HepG2 (cell line): ENCODE results near the gene MAPK8. TPM values are rescaled to one million over a fixed set of nuclear protein-coding genes. Genes with fewer than 3 reads are reported as not detected.

Experiments
- ATAC-seq: fragments of 200-7000 bp; cut with Tn5 transposase; 3 replicates; pipeline ENCODE4 v1.9.1; 2020; ENCODE audit warnings: mild to moderate bottlenecking, moderate library complexity
- BruUV-seq: library from RNA; stranded (reverse); fragments of 400-500 nt; replicated peaks from 2 replicates; lab custom pipeline; 2021; lab: Mats Ljungman, UMichigan
- CTCF ChIA-PET: fragments of 300-600 bp; formaldehyde crosslinking; extraction: SDS; loops from one replicate; lab custom pipeline; 2021; ENCODE audit warnings: low total read pairs, inconsistent platforms, low intra/inter-chr PET ratio; lab: Yijun Ruan, JAX
- POLR2A ChIA-PET: fragments of 350-600 bp; sonication (Branson Sonifier 250); formaldehyde crosslinking; loops from one replicate; lab custom pipeline; 2020; ENCODE audit warnings: antibody characterized with exemption, inconsistent platforms; lab: Yijun Ruan, JAX
- DNase-seq: peaks from one replicate; pipeline ENCODE4 v3.0.0-alpha.2; 2015; ENCODE audit warnings: low spot score
- FAIRE-seq: peaks from 3 replicates; lab custom pipeline; 2011; peaks lifted over from hg19 to GRCh38; lab: Jason Lieb, UNC
- H2AFZ ChIP-seq: one replicate; pipeline ENCODE4 v1.6.1; 2011; ENCODE audit warnings: low read length, inconsistent platforms
- H3K27ac ChIP-seq: fragments of 300-600 bp; 3 replicates; pipeline ENCODE4 v1.8.0; 2011; ENCODE audit warnings: mixed run types, mild to moderate bottlenecking, mixed read lengths, low read length, inconsistent platforms; ENCODE audit not compliant: insufficient read depth; ENCODE audit errors: extremely low read length
- H3K27me3 ChIP-seq, 2 experiments: fragments of 200-600 bp in 1 of 2; 2 replicates in 1 of 2; 3 replicates in 1 of 2; pipeline versions ENCODE4 v1.6.0 to v1.8.0; 2011; ENCODE audit warnings: low read length in 2 of 2, mild to moderate bottlenecking in 2 of 2, moderate library complexity in 2 of 2, inconsistent platforms in 1 of 2; ENCODE audit not compliant: insufficient read depth in 2 of 2, control insufficient read depth in 1 of 2
- H3K36me3 ChIP-seq, 2 experiments: fragments of 200-600 bp in 1 of 2; replicated peaks in 1 of 2; 2 replicates in 1 of 2; 3 replicates in 1 of 2; pipeline versions ENCODE4 v1.5.1 to v1.8.0; 2011; ENCODE audit warnings: low read length in 2 of 2, inconsistent platforms in 1 of 2; ENCODE audit not compliant: insufficient read depth in 2 of 2, control insufficient read depth in 1 of 2
- H3K4me1 ChIP-seq: 2 replicates; pipeline ENCODE4 v1.5.1; 2012; ENCODE audit warnings: low read length, inconsistent platforms; ENCODE audit not compliant: insufficient read depth
- H3K4me2 ChIP-seq: 2 replicates; pipeline ENCODE4 v1.6.0; 2011; ENCODE audit warnings: low read depth, low read length, inconsistent platforms
- H3K4me3 ChIP-seq, 3 experiments: fragments of 200-600 bp in 1 of 3; sonication (generic), shearing (Covaris generic) in 1 of 3; replicated peaks in 1 of 3; 2 replicates each; pipeline ENCODE4 v1.5.1; 2011 to 2016; ENCODE audit warnings: low read length in 3 of 3, inconsistent platforms in 2 of 3, low read depth in 2 of 3, mild to moderate bottlenecking in 2 of 3, control low read depth in 1 of 3, mixed read lengths in 1 of 3; ENCODE audit not compliant: insufficient read depth in 1 of 3
- H3K79me2 ChIP-seq: one replicate; pipeline ENCODE4 v1.6.1; 2011; ENCODE audit warnings: low read length, inconsistent platforms; ENCODE audit not compliant: insufficient read depth
- H3K9ac ChIP-seq: 2 replicates; pipeline ENCODE4 v1.6.0; 2011; ENCODE audit warnings: mild to moderate bottlenecking, low read depth, low read length, inconsistent platforms; ENCODE audit not compliant: insufficient read depth
- H3K9me3 ChIP-seq: 2 replicates; pipeline ENCODE4 v1.5.1; 2012; ENCODE audit warnings: mild to moderate bottlenecking, low read length
- H4K20me1 ChIP-seq: 2 replicates; pipeline ENCODE4 v1.6.0; 2011; ENCODE audit warnings: inconsistent platforms, mild to moderate bottlenecking, low read length, moderate library complexity; ENCODE audit not compliant: insufficient read depth
- CHD4 ChIP-seq: fragments of 200-600 bp; sonication (generic); IDR thresholded peaks from 2 replicates; pipeline ENCODE4 v1.7.0; 2017; ENCODE audit warnings: mild to moderate bottlenecking, low read length, borderline replicate concordance
- IRF2 ChIP-seq: IDR thresholded peaks from 2 replicates; pipeline ENCODE4 v1.6.1; 2018; ENCODE audit warnings: missing genetic modification reagents, missing compliant biosample characterization
- NFKB2 ChIP-seq: sonication (generic); formaldehyde crosslinking; IDR thresholded peaks from 2 replicates; pipeline ENCODE4 v1.4.0; 2020; ENCODE audit warnings: missing genetic modification reagents, borderline replicate concordance
- TGIF2 ChIP-seq: IDR thresholded peaks from 2 replicates; pipeline ENCODE4 v1.6.1; 2016; ENCODE audit warnings: control low read depth, missing compliant biosample characterization
- ZC3H4 ChIP-seq: sonication (generic); formaldehyde crosslinking; IDR thresholded peaks from 2 replicates; pipeline ENCODE4 v1.4.0; 2020; ENCODE audit warnings: missing genetic modification reagents, borderline replicate concordance
- ZNF251 ChIP-seq: sonication (generic); formaldehyde crosslinking; IDR thresholded peaks from 2 replicates; pipeline ENCODE4 v1.9.0; 2021; ENCODE audit warnings: mild to moderate bottlenecking, missing genetic modification reagents
- ZNF616 ChIP-seq: sonication (generic); formaldehyde crosslinking; IDR thresholded peaks from 2 replicates; pipeline ENCODE4 v1.5.0; 2020; ENCODE audit warnings: low read depth, mild to moderate bottlenecking, missing genetic modification reagents
- WGBS: methylation state at CpG from one replicate; pipeline ENCODE4 v1.1.6; 2017; ENCODE audit warnings: low lambda C conversion rate; 5-methylcytosine and 5-hydroxymethylcytosine counted together
- in situ Hi-C: cut with HindIII; loops from 2 replicates; pipeline ENCODE4 v1.10.0; 2017; ENCODE audit warnings: low pct_unique_long_range_greater_than_20kb; ENCODE audit not compliant: extremely low pct_ligation_motif_present
- intact Hi-C: fragments of 100-400 bp; cut with micrococcal nuclease; formaldehyde crosslinking; loops from one replicate; pipeline ENCODE4 v1.10.0; 2022; ENCODE audit not compliant: unreplicated experiment
- polyA plus RNA-seq, 8 experiments: library from polyadenylated mRNA; depleted of rRNA in 3 of 8; stranded (reverse) in 7 of 8; unstranded in 1 of 8; fragments of >200 nt; fragmentation: Illumina TruSeq in 4 of 8; extraction: Trizol in 4 of 8; gene quantifications; 2 replicates each; pipeline versions ENCODE4 v1.2.1 to v1.2.3, GENCODE V29; 2011 to 2016; ENCODE audit warnings: low read depth in 4 of 8, missing spikeins in 1 of 8, mixed read lengths in 1 of 8; ENCODE audit not compliant: insufficient read depth in 1 of 8
- total RNA-seq, 5 experiments: library from RNA; depleted of rRNA; stranded (reverse); fragments of >200 nt; fragmentation: Illumina TruSeq; extraction: Trizol; gene quantifications; 2 replicates each; pipeline ENCODE4 v1.2.3, GENCODE V29; 2016; ENCODE audit warnings: low read depth in 1 of 5
- TF ChIP-seq, protein P1 (sequence below): IDR thresholded peaks from 2 replicates; pipeline ENCODE4 v1.6.1; 2012; ENCODE audit warnings: low read length, improper control_type of control experiment

The MAPK8 gene
- total and polyA plus RNA-seq, 2 of the 13 experiments (the other 11 are each of a cell fraction or from before 2014, with no cell fraction given): 41.6 to 47.3 TPM

DNA sequence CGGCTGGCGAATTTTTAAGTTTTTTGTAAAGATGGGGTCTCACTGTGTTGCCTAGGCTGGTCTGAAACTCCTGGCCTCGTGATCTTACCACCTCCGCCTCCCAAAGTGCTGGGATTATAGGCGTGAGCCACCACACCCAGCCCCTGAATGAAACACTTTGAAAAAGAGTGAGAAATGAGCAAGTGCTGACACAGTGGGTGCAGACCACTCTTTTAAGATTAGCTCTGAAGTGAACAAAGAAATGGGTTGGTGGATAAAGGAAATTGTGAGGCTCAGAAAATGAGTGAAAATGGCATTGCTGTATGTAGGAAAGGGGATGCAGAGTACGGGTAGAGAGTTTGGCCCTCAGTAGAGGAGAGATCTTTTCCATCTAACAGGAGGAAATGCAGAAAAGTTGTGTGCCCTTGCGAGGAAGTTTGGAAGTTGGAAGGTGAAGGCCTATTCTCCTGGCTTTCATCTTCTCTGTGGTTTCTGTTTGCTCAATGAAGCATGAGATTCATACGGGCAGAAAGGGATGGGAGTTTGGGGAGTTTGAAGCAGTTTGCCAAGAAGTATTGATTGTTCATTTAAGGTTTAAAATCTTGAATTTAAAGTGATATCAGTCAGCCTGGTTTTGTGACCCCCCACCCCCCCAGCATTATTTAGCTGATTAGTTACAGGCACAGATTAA, 11.0 kb downstream of the MAPK8 start:
- POLR2A ChIA-PET: no interaction called here
- H3K9me3 ChIP-seq: no peaks in the 10 kb centered on the region
- FAIRE-seq: no peak

GRCh38 chr10:48322017-48322416, 15.5 kb downstream of the MAPK8 start:
- intact Hi-C loops (no loop called here), in situ Hi-C loops (no loop called here)
- no peaks in the 10 kb centered on the region for H3K27me3 ChIP-seq
- peaks cover 5% of the 10 kb centered on the region for H3K79me2 ChIP-seq
- no TSS peak for BruUV-seq
- H4K20me1 ChIP-seq: no peaks in the 10 kb centered on the region; the same call in 1 of the 2 replicates
- no peaks in the 10 kb centered on the region for H3K36me3 ChIP-seq
- POLR2A ChIA-PET: no interaction called here
- H3K27ac ChIP-seq: no peak overlapping the region
- 97% methylated on average over 3 of the region's 3 CpGs for WGBS
- no peak for FAIRE-seq
- ATAC-seq: no peak
- H2AFZ ChIP-seq: no peak overlapping the region
- no peaks in the 10 kb centered on the region for H3K4me1 ChIP-seq
- no peaks in the 10 kb centered on the region for H3K9me3 ChIP-seq
- DNase-seq: no peak
- no peak overlapping the region for H3K4me3 ChIP-seq
- no peak overlapping the region for H3K9ac ChIP-seq
- H3K4me2 ChIP-seq: no peak overlapping the region
- TF ChIP-seq ZNF616 (CRISPR knock-in tag) (no peak), IRF2 (CRISPR knock-in tag) (no peak), TGIF2 (CRISPR knock-in tag) (no peak), ZNF251 (no peak), NFKB2 (CRISPR knock-in tag) (no peak), CHD4 (no peak)
- TF ChIP-seq, protein P1, sequence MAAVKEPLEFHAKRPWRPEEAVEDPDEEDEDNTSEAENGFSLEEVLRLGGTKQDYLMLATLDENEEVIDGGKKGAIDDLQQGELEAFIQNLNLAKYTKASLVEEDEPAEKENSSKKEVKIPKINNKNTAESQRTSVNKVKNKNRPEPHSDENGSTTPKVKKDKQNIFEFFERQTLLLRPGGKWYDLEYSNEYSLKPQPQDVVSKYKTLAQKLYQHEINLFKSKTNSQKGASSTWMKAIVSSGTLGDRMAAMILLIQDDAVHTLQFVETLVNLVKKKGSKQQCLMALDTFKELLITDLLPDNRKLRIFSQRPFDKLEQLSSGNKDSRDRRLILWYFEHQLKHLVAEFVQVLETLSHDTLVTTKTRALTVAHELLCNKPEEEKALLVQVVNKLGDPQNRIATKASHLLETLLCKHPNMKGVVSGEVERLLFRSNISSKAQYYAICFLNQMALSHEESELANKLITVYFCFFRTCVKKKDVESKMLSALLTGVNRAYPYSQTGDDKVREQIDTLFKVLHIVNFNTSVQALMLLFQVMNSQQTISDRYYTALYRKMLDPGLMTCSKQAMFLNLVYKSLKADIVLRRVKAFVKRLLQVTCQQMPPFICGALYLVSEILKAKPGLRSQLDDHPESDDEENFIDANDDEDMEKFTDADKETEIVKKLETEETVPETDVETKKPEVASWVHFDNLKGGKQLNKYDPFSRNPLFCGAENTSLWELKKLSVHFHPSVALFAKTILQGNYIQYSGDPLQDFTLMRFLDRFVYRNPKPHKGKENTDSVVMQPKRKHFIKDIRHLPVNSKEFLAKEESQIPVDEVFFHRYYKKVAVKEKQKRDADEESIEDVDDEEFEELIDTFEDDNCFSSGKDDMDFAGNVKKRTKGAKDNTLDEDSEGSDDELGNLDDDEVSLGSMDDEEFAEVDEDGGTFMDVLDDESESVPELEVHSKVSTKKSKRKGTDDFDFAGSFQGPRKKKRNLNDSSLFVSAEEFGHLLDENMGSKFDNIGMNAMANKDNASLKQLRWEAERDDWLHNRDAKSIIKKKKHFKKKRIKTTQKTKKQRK: no peak
- CTCF ChIA-PET: no interaction called here

More for the DNA sequence above, 11.0 kb downstream of the MAPK8 start:
- H3K27ac ChIP-seq: no peak overlapping the region
- CTCF ChIA-PET: no interaction called here
- H3K27me3 ChIP-seq: no peaks in the 10 kb centered on the region
- no peaks in the 10 kb centered on the region; the same call in 1 of the 2 replicates for H4K20me1 ChIP-seq
- intact Hi-C loops: no loop called here
- H3K9ac ChIP-seq: no peak overlapping the region
- no peak overlapping the region for H3K4me2 ChIP-seq
- H3K79me2 ChIP-seq: peaks cover 19% of the 10 kb centered on the region
- no peak overlapping the region for H3K4me3 ChIP-seq
- BruUV-seq: no TSS peak
- WGBS: 88% methylated on average over 8 of the region's 8 CpGs
- H3K4me1 ChIP-seq: no peaks in the 10 kb centered on the region
- DNase-seq (no peak), ATAC-seq (no peak)
- in situ Hi-C loops: no loop called here
- no peaks in the 10 kb centered on the region for H3K36me3 ChIP-seq
- no peak for TF ChIP-seq ZC3H4 (CRISPR knock-in tag)
- no peak overlapping the region for H2AFZ ChIP-seq
